Hypothalamus (tissue), 51 donors: ENCODE results near the gene CABP5.
"Not testable (repeated sequence)": the region's sequence is repeated elsewhere in the genome, so short reads cannot be mapped to it uniquely, and the experiment has no call there.

Source experiments
- DNase-seq, 51 donors: peaks; one replicate each; lab custom pipeline; 2025; lab: John Stamatoyannopoulos, UW

Gene CABP5

GRCh38 chr19:48043675-48044258, at the start of gene CABP5:
CABP5 (minus strand) TSS chr19:48044079; CDS start chr19:48043922, 157 bp downstream.
- DNase-seq: no peak

DNA sequence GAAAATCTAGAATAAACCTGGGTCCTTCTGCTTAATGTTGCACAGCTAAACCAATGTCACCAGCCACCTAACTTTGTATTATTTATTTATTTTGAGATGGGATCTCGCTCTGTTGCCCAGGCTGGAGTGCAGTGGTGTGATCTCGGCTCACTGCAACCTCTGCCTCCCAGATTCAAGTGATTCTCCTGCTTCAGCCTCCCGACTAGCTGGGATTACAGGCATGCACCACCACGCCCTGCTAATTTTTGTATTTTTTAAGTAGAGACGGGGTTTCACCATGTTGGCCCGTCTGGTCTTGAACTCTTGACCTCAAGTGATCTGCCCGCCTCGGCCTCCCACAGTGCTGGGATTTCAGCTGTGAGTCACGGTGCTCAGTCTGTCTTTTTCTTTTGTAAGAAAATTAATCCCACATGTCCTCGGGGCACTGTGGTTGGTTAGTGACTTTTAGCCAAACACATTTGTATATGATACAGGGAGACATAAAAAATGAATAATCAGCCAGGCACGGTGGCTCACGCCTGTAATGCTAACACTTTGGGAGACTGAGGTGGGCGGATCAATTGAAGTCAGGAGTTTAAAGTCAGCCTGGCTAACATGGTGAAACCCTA, 47.3 kb upstream of the CABP5 start:
- not testable (repeated sequence) for DNase-seq

- peak in 1 of 51 donors; percentile 9 for DNase-seq
These were observed 46.5 kb upstream of the CABP5 start for GRCh38 chr19:48090281-48090802.

DNA sequence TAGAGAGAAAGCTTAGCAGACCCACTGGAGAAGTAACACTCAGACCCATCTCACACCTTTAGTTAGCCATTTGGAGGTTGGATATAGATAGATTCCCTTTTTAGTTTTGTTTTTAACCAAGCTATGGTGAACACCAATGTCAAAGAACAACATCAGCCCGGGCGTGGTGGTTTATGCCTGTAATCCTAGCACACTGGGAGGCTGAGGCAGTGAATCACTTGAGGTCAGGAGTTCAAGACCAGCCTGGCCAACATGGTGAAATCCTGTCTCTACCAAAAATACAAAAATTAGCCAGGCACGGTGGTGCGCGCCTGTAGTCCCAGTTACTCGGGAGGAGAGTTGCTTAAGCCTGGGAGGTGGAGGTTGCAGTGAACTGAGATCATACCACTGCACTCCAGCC, 45.1 kb upstream of the CABP5 start:
- DNase-seq: not testable (repeated sequence)

- no peak for DNase-seq
These were observed 42.3 kb upstream of the CABP5 start for GRCh38 chr19:48085904-48086864.

- peak in 1 of 51 donors; percentile 4 for DNase-seq
These were observed 41.2 kb upstream of the CABP5 start for GRCh38 chr19:48085076-48085475.

DNA sequence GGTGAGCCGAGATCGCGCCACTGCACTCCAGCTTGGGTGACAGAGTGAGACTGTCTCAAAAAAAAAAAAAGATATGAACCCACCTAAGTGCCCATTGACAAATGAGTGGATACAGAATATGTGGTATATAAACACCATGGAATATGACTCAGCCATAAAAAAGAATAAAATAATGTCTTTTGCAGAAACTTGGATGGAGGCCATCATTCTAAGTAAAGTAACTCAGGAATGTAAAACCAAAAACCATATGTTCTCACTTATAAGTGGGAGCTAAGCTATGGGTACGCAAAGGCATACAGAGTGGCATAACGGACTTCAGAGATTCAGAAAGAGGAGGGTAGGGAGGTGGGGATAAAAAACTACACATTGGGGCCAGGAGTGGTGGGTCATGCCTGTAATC, 37.2 kb upstream of the CABP5 start:
- DNase-seq: no peak

GRCh38 chr19:48070177-48070769, 26.4 kb upstream of the CABP5 start:
- not testable (repeated sequence) for DNase-seq

GRCh38 chr19:48069435-48069834, 25.6 kb upstream of the CABP5 start:
- DNase-seq: no peak

DNA sequence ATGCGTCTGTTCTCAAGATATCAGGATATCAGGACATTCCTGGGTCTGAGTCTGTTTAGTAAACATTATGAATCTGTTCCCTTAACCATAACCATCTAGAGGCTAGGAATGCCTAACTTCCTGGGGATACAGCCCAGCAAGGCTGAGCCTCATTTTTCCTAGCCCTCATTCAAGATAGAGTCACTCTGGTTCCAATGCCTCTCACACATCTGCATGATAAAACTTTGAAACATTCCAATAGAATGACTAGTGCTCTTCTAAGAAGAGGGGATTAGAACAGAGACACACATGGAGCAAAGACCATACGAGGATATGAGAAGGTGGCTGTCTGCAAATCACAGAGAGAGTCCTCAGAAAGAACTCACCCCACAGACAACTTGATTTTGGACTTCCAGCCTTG, 20.6 kb upstream of the CABP5 start:
- DNase-seq: no peak

GRCh38 chr19:48061401-48062344, 17.8 kb upstream of the CABP5 start:
- no peak for DNase-seq

GRCh38 chr19:48060381-48060780, 16.5 kb upstream of the CABP5 start:
- no peak for DNase-seq

DNA sequence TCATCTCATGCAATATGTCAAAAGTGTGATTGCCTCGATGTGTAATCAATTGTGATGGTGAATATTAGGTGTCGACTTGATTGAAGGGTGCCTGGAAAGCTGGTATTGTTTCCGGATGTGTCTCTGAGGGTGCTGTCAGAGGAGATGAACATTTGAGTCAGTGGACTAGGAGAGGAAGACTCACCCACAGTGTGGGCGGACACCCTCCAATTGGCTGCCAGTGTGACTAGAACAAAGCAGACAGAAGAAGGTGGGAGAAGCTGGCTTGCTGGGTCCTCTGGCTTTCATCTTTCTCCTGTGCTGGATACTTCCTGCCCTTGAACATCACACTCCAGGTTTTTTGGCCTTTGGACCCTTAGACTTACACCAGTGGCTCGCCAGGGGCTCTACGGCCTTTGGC, 15.5 kb upstream of the CABP5 start:
- peak in 1 of 51 donors; percentile 4 for DNase-seq

GRCh38 chr19:48053856-48054255, 10.0 kb upstream of the CABP5 start:
- no peak for DNase-seq

DNA sequence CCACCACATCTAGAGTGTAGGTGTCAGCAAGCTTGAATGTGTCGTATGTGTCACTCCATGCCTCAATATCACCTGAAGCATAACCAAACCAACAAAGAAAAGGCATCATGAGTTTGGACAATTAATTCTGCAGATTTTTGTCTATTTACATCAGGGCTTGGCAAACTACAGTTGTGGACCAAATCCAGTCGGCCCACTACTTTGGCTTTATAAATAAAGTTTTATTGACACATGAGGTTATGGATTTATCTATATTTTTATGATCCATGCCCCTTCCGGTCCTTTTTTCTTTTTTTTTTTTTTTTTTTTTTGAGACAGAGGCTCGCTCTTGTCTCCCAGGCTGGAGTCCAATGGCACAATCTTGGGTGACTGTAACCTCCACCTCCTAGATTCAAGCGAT, 9.2 kb upstream of the CABP5 start:
- DNase-seq: no peak

DNA sequence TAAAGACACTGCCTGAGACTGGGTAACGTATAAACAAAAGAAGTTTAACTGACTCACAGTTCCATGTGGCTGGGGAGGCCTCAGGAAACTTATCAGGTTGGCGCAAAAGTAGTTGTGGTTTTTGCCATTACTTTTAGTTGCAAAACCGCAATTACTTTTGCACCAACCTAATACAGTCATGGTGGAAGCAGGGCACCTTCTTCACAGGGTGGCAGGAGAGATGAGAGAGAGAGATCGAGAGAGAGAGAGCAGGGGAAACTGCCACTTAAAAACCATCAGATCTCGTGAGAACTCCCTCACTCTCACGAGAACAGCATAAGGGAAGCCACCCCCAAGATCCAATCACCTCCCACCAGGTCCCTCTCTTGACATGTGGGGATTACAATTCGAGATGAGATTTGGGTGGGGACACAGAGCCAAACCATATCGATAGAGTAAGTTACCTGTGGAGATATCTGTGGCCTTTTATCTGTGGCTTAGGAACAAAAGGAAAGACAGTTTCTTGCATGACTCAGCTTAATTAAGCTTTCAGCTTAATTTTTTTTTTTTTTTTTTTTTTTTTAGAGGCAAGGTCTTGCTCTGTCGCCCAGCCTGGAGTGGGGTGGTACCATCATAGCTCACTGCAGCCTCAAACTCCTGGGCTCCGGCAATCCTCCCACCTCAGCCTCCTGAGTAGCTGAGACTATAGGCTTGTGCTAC, 7.6 kb upstream of the CABP5 start:
- DNase-seq: no peak

DNA sequence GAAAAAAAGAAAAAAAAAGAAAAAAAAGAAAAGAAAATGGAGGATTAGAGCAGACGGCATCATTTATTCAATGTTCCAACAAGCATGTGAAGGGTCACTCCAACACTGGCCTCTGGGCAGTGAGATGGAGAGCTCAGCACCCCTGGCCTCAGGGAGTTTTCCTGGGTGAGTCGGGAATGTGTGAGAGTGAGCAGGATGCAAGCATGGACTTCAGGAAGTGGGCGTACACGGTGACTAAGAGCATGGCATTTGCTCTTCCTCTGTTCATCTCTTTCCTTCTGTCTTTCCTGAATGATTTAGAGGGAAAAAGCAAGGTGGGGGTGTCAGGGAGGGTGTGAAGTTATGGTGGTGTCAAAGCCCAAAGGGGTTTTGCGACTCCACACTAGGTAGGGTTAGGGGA, 682 bp upstream of the CABP5 start:
- no peak for DNase-seq

DNA sequence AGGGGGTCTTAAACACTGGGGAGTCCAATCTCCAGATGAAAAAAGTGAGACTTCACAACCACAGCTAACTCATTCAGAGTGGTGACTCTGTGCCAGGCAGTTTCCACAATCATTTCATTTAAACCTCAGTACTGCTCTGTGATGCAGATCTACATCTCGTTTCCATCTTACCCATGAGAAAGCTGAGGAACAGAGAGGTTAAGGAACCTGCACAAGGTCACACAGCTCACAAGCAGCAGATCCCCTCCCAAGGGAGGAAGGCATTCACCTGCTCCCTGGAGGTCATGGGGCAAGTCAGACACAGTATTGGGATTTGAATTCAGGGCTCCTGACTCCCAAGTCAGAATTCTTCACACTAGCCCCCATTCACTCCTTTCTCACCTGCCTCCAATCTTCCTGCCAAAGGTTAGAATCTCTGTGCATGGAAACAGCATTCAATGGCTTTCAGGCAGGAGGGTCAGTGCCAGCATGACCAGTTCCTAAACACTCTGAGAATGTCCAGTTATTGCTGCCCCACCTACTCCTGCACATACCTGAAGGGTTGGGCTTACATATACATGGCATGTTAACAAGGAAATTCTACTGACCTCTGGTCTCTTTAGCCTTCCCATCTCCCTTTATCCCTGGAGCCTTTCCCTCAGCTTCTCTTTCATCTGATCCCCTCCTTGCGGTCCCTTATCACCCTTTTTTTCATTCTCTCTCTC, 1.9 kb downstream of the CABP5 start:
- no peak for DNase-seq

- DNase-seq: no peak
These were observed 7.1 kb downstream of the CABP5 start for GRCh38 chr19:48036765-48037164.
